ENCODE results near the gene PPM1B.
"Not testable (repeated sequence)": the region's sequence is repeated elsewhere in the genome, so short reads cannot be mapped to it uniquely, and the experiment has no call there.

The PPM1B gene

GRCh38 chr2:44203542-44203941 is 34.9 kb downstream of the PPM1B start:
- DNase-seq = no peak

- peak in 1 of 2 donors; percentile 10 for DNase-seq
These were observed 36.5 kb downstream of the PPM1B start for GRCh38 chr2:44205169-44205568.

- no peak for DNase-seq
These were observed 38.4 kb downstream of the PPM1B start for GRCh38 chr2:44207102-44207501.

- not testable (repeated sequence) for DNase-seq
These were observed 39.0 kb downstream of the PPM1B start for GRCh38 chr2:44207648-44208047.

- no peak for DNase-seq
These were observed 41.7 kb downstream of the PPM1B start for GRCh38 chr2:44210362-44210761.

- DNase-seq = no peak
These were observed 42.5 kb downstream of the PPM1B start for GRCh38 chr2:44211183-44211582.

GRCh38 chr2:44212302-44212701 is 43.6 kb downstream of the PPM1B start:
- DNase-seq = no peak

- DNase-seq = no peak
These were observed 47.2 kb downstream of the PPM1B start for GRCh38 chr2:44215827-44216226.

GRCh38 chr2:44218771-44219170 is 50.1 kb downstream of the PPM1B start:
- no peak for DNase-seq

- no peak for DNase-seq
These were observed 58.1 kb downstream of the PPM1B start for GRCh38 chr2:44226753-44227152.

- DNase-seq = no peak
These were observed 61.7 kb downstream of the PPM1B start for GRCh38 chr2:44230378-44230777.

- DNase-seq = no peak
These were observed 64.9 kb downstream of the PPM1B start for GRCh38 chr2:44233450-44234128.

- no peak for DNase-seq
These were observed 68.5 kb downstream of the PPM1B start for GRCh38 chr2:44237221-44237620.

- DNase-seq = peak; percentile 53 to 58
These were observed 74.2 kb downstream of the PPM1B start for GRCh38 chr2:44242904-44243303.

GRCh38 chr2:44244135-44244871 is 75.6 kb downstream of the PPM1B start:
- DNase-seq = peak; percentile 58 to 83

- DNase-seq = no peak
These were observed 76.6 kb downstream of the PPM1B start for GRCh38 chr2:44245083-44245861.

GRCh38 chr2:44246436-44246835 is 77.8 kb downstream of the PPM1B start:
- DNase-seq = no peak

- no peak for DNase-seq
These were observed 78.2 kb downstream of the PPM1B start for GRCh38 chr2:44246840-44247369.

- no peak for DNase-seq
These were observed 79.2 kb downstream of the PPM1B start for GRCh38 chr2:44247924-44248323.

GRCh38 chr2:44249269-44249668 is 80.6 kb downstream of the PPM1B start:
- DNase-seq = not testable (repeated sequence)

- DNase-seq = peak; percentile 11 to 21
These were observed 81.7 kb downstream of the PPM1B start for GRCh38 chr2:44250376-44250775.

- DNase-seq = no peak
These were observed 85.3 kb downstream of the PPM1B start for GRCh38 chr2:44254023-44254422.

GRCh38 chr2:44255704-44256103 is 87.0 kb downstream of the PPM1B start:
- DNase-seq = not testable (repeated sequence)
